ENCODE results near the gene ASIP. TPM values are rescaled to one million over a fixed set of nuclear protein-coding genes. Genes with fewer than 3 reads are reported as not detected.

ASIP gene
- total and polyA plus RNA-seq, 12 donors = 0.46 to 15.1 (median 0.83) TPM; not detected in 5

GRCh38 chr20:34274694-34275093, 33.5 kb downstream of the ASIP start:
- H3K9me3 ChIP-seq (replicated peaks in 1 of 3) = no peaks in the 10 kb centered on the region
- 93 to 99% (median 98%) methylated on average over 7 of the region's 7 CpGs for WGBS, 4 donors
- intact Hi-C loops (cut with DNase I) = no loop called here
- H3K27me3 ChIP-seq = no peaks in the 10 kb centered on the region
- DNase-seq = no peak
- H3K27ac ChIP-seq = no peak overlapping the region
- TF ChIP-seq, protein P1, sequence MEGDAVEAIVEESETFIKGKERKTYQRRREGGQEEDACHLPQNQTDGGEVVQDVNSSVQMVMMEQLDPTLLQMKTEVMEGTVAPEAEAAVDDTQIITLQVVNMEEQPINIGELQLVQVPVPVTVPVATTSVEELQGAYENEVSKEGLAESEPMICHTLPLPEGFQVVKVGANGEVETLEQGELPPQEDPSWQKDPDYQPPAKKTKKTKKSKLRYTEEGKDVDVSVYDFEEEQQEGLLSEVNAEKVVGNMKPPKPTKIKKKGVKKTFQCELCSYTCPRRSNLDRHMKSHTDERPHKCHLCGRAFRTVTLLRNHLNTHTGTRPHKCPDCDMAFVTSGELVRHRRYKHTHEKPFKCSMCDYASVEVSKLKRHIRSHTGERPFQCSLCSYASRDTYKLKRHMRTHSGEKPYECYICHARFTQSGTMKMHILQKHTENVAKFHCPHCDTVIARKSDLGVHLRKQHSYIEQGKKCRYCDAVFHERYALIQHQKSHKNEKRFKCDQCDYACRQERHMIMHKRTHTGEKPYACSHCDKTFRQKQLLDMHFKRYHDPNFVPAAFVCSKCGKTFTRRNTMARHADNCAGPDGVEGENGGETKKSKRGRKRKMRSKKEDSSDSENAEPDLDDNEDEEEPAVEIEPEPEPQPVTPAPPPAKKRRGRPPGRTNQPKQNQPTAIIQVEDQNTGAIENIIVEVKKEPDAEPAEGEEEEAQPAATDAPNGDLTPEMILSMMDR (IDR thresholded peaks at IDR 0.05) = no peak
- no peak for TF ChIP-seq POLR2A (IDR thresholded peaks at IDR 0.05)
- H3K4me3 ChIP-seq = no peak overlapping the region
- no peaks in the 10 kb centered on the region for H3K4me1 ChIP-seq (replicated peaks in 1 of 2)
- peaks cover 0 to 4% of the 10 kb centered on the region in 2 donors for H3K36me3 ChIP-seq (replicated peaks in 1 of 2)

GRCh38 chr20:34281177-34281576, 40.0 kb downstream of the ASIP start:
- Histone ChIP-seq H3K27me3 (no peaks in the 10 kb centered on the region), H3K27ac (no peak overlapping the region), H3K4me1 (replicated peaks in 1 of 2) (no peaks in the 10 kb centered on the region), H3K4me3 (no peak overlapping the region), H3K36me3 (replicated peaks in 1 of 2) (peaks cover 0 to 41% of the 10 kb centered on the region in 2 donors), H3K9me3 (replicated peaks in 1 of 3) (no peaks in the 10 kb centered on the region)
- DNase-seq = no peak
- 79 to 94% (median 87%) methylated on average over 3 of the region's 3 CpGs for WGBS, 4 donors
- TF ChIP-seq POLR2A (IDR thresholded peaks at IDR 0.05) = no peak
- TF ChIP-seq, protein P1 (IDR thresholded peaks at IDR 0.05) = no peak
- intact Hi-C loops (cut with DNase I) = no loop called here

DNA sequence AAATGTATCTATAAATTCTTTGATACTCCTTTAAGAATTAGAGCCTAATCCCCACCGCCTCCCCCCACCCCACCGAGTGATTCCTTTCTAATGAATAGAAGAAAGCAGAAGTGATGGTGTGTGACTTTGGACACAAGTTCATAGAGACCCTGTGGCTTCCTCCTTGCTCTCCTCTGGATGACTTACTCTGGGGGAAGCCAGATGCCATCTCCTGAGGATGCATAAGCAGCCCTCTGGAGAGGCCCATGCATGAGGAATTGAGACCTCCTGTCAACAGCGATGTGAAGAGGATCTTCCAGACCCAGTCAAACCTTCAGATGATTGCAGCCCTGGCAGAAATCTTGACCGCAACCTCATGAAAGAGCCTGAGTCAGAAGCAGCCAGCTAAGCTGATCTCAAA, 40.8 kb downstream of the ASIP start:
- H3K27me3 ChIP-seq = no peaks in the 10 kb centered on the region
- DNase-seq = no peak
- WGBS, 4 donors = 84 to 93% (median 90%) methylated on average over 3 to 4 of the region's 4 CpGs
- H3K9me3 ChIP-seq (replicated peaks in 1 of 3) = no peaks in the 10 kb centered on the region
- peaks cover 0 to 41% of the 10 kb centered on the region in 2 donors for H3K36me3 ChIP-seq (replicated peaks in 1 of 2)
- H3K4me3 ChIP-seq = no peak overlapping the region
- no peaks in the 10 kb centered on the region for H3K4me1 ChIP-seq (replicated peaks in 1 of 2)
- TF ChIP-seq, protein P1 (IDR thresholded peaks at IDR 0.05) = no peak
- no peak for TF ChIP-seq POLR2A (IDR thresholded peaks at IDR 0.05)
- intact Hi-C loops (cut with DNase I) = no loop called here
- H3K27ac ChIP-seq = no peak overlapping the region

- DNase-seq = no peak
- no peak overlapping the region for H3K27ac ChIP-seq
- TF ChIP-seq POLR2A (IDR thresholded peaks at IDR 0.05) = no peak
- TF ChIP-seq, protein P1 (IDR thresholded peaks at IDR 0.05) = no peak
- no peaks in the 10 kb centered on the region for H3K27me3 ChIP-seq
- no peaks in the 10 kb centered on the region for H3K9me3 ChIP-seq (replicated peaks in 1 of 3)
- intact Hi-C loops (cut with DNase I) = no loop called here
- peaks cover 0 to 46% of the 10 kb centered on the region in 2 donors for H3K36me3 ChIP-seq (replicated peaks in 1 of 2)
- H3K4me3 ChIP-seq = no peak overlapping the region
- 88 to 91% (median 91%) methylated on average over 1 of the region's 1 CpG for WGBS, 4 donors
- no peaks in the 10 kb centered on the region for H3K4me1 ChIP-seq (replicated peaks in 1 of 2)
These were observed 42.6 kb downstream of the ASIP start for GRCh38 chr20:34283844-34284243.

Data from adrenal gland (tissue), 12 donors.